RWPE1 (cell line): Measurements from ENCODE around the gene MYO9A.

Experiments
- CTCF ChIA-PET: fragments of 350-600 bp; sonication (Branson Sonifier 250); formaldehyde crosslinking; extraction: SDS; loops from one replicate; lab custom pipeline; 2021; lab: Yijun Ruan, JAX
- POLR2A ChIA-PET: fragments of 400-600 bp; formaldehyde crosslinking; extraction: SDS; loops from one replicate; lab custom pipeline; 2020; ENCODE audit warnings: antibody characterized with exemption; ENCODE audit not compliant: low non-redundant PET; lab: Yijun Ruan, JAX
- DNase-seq: peaks from one replicate; pipeline ENCODE4 v3.0.0; 2012; ENCODE audit warnings: low spot score
- H3K27ac ChIP-seq: fragments of 450-650 bp; 2 replicates; pipeline ENCODE4 v1.5.1; 2017
- TF ChIP-seq, protein P1 (sequence below): fragments of 450-650 bp; conservative IDR thresholded peaks from 2 replicates; pipeline ENCODE4 v1.5.1; 2017; ENCODE audit warnings: low read depth, mild to moderate bottlenecking

The MYO9A gene

DNA sequence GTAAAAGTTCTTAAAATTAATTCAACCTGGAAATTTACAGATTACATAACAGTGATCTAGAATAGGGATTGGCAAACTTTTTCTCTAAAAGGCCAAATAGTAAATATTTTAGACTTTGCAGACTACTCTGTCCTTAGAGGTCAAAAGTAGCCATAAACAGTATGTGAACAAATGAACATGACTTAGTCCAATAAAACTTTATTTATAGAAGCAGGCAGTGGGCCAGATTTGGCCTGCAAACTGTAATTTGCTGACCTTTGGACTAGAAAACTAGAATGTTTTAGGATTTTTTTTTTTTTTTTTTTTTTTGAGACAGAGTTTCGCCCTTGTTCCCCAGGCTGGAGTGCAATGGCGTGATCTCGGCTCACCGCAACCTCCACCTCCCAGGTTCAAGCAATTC, 12.3 kb upstream of the MYO9A start:
- ChIA-PET POLR2A (no interaction called here), CTCF (interaction anchor here (0.6 kb wide), 1 partner anchor 246 kb away, joined by 3 read pairs; no protein-coding TSS in a partner anchor)
- TF ChIP-seq, protein P1, sequence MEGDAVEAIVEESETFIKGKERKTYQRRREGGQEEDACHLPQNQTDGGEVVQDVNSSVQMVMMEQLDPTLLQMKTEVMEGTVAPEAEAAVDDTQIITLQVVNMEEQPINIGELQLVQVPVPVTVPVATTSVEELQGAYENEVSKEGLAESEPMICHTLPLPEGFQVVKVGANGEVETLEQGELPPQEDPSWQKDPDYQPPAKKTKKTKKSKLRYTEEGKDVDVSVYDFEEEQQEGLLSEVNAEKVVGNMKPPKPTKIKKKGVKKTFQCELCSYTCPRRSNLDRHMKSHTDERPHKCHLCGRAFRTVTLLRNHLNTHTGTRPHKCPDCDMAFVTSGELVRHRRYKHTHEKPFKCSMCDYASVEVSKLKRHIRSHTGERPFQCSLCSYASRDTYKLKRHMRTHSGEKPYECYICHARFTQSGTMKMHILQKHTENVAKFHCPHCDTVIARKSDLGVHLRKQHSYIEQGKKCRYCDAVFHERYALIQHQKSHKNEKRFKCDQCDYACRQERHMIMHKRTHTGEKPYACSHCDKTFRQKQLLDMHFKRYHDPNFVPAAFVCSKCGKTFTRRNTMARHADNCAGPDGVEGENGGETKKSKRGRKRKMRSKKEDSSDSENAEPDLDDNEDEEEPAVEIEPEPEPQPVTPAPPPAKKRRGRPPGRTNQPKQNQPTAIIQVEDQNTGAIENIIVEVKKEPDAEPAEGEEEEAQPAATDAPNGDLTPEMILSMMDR: no peak
- H3K27ac ChIP-seq: no peak overlapping the region
- DNase-seq: no peak

DNA sequence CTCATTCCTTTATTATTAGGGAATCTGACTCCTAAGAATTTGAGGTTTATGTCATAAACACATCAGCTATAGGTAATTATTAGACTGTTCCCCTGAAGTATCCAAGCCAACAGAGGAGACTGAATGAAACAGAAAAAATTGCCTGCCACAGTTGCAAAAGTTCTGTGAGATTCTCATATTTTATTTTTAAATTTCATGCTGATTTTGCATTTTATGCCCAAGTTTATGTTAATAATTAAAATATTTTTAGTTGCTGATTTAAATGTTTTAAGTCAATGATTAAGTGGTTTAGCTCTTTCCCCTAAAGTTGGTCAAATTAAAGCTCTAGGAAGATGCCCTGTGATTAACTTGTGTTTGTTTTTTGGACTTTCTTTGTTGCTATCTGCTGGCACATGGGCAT, 10.4 kb upstream of the MYO9A start:
- H3K27ac ChIP-seq: no peak overlapping the region
- TF ChIP-seq, protein P1: no peak
- ChIA-PET CTCF (no interaction called here), POLR2A (no interaction called here)
- no peak for DNase-seq

DNA sequence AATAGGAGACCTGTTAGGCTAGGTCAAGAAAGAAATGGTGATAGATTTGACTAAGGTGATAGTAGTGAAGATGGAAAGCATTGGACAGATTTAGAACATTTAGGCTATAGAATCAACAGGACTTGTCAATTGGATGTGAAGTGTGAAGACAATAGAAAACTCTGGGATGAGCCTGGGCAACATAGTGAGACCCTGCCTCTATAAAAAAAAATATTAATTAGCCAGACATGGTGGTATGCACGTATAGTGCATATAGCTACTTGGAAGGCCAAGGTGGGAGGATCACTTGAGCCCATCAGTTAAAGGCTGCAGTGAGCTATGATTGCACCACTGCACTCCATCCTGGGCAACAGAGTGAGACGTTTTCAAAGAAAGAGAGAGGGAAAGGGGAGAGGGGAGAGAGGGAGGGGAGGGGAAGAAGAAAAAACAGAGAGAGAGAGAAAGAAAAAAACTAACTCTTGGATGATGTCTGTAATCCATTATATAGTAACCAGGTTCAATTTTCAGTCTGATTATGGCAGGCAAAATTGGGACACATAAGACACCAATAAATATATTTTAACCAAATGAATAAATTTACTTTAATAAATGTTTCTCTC, 9.9 kb upstream of the MYO9A start:
- CTCF ChIA-PET: no interaction called here
- POLR2A ChIA-PET: no interaction called here
- DNase-seq: no peak
- TF ChIP-seq, protein P1: no peak
- no peak overlapping the region for H3K27ac ChIP-seq

DNA sequence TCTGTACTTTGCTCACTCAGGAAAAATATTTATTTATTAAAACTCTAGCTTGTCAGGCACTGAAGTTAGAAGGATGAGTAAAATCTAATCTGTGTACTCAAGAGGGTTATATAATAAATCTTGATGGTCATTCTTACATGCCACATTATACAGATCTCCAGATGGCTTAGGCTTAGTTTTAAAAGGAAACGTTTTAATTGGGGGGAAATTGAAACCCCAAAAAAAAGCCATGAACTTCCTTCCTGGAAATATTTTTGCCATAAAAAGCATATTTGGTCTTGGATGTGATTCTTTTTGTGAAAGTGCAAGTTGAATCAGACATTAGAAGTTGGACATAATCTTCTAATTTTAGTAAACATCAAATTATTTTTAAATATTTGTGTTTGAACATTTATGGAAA, 6.3 kb upstream of the MYO9A start:
- ChIA-PET CTCF (interaction anchor here (0.6 kb wide), 1 partner anchor 9 kb away, joined by 3 read pairs; no protein-coding TSS in a partner anchor), POLR2A (no interaction called here)

DNA sequence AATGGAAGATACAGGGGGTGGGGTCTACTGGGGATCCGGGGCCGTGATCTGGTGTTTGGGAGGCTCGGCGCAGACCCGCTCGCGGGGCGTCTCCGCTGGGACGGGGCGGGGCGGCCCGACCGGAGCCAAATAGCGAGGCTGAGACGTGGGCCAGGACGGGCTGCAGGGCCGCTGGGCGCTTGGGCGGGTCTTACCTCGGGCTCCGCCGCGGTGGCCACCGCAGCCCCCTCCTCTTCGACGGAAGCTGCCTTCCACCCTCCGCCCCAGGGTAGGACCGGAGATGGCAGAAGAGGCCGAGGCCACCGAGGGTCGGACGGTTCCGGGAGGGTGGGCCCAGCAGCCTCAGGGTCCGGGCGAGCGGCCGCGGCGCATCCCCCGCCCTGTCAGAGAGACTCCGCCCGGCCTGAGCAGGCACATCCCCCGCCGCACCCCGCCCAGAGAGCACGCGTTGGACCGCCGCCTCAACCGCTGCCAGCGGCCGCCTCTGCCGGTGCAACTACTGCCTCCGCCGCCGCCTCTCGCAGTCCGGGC, 399 bp downstream of the MYO9A start:
- peak; percentile 82 for DNase-seq
- TF ChIP-seq, protein P1: no peak
- ChIA-PET CTCF (interaction anchor here (0.6 kb wide), 1 partner anchor 1550 kb away, joined by 4 read pairs; no protein-coding TSS in a partner anchor), POLR2A (interaction anchor here (1.2 kb wide), 1 partner anchor 123 kb away, joined by 3 read pairs; no protein-coding TSS in a partner anchor)
- H3K27ac ChIP-seq: peak overlapping the region; percentile 97

More for the DNA sequence above, 6.3 kb upstream of the MYO9A start:
- TF ChIP-seq, protein P1: no peak
- H3K27ac ChIP-seq: no peak overlapping the region
- no peak for DNase-seq

DNA sequence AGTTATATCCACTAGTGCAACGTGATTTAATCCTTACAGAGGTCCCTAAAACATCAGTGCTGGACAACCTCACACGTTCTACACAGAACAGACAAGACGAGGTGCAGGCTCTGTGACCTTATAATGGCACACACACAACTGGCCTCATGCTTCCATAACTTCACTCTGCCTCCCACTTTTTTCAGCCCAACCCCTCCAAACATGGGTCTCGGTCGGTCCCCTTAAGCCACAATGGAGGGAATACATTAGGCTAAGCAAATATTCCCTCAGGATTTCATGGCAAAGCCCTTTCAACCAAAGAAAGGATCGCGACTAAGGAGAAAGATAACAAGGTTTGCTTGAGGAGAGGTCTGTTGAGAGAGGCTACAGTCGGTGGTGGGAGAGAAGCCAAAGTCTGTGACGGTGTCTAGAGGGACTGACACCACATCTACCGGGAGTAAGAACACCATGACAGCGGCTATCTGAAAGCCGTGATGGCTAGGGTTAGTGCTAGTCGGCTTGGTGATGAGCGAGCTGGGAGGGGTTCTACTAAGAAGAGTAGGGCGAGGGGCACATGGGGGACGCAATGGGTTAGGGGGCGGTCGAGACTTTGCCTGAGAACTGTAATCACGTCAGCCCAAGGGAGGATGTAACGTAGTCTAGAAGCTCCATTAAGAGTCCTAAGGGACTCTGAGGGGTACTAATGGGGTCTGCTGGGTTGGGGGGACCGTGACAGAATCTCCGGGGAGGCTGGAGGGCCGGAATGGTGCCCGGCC, 1.0 kb downstream of the MYO9A start:
- CTCF ChIA-PET: no interaction called here
- POLR2A ChIA-PET: no interaction called here
- TF ChIP-seq, protein P1: no peak
- DNase-seq: peak; percentile 25
- peak overlapping the region; percentile 97 for H3K27ac ChIP-seq
